ENCODE measurements around the gene EVC. TPM values are rescaled to one million over a fixed set of nuclear protein-coding genes. Genes with fewer than 3 reads are reported as not detected.

The EVC gene
- total and polyA plus RNA-seq, 7 experiments from 2014 or later = 0.37 to 1.5 (median 0.68) TPM; not detected in 2

- Histone ChIP-seq H3K4me1 (ENCODE audit: control insufficient read depth in 2 of 2, insufficient read depth in 2 of 2, low read length in 2 of 2) (peaks cover 4 to 5% of the 10 kb centered on the region in 2 donors), H3K9me3 (ENCODE audit: control insufficient read depth in 2 of 3, low read length in 3 of 3) (no peaks in the 10 kb centered on the region), H3K36me3 (ENCODE audit: control insufficient read depth in 2 of 3, insufficient read depth in 3 of 3, low read length in 3 of 3) (no peaks in the 10 kb centered on the region), H3K27me3 (ENCODE audit: control insufficient read depth in 2 of 2, insufficient read depth in 2 of 2, low read length in 2 of 2) (no peaks in the 10 kb centered on the region), H3K4me3 (ENCODE audit: low read length) (no peak overlapping the region), H3K27ac (ENCODE audit: low read depth, low read length) (no peak overlapping the region)
- Mint-ChIP-seq H3K4me1 (peaks cover 4 to 39% (median 15%) of the 10 kb centered on the region in 7 donors), H3K27ac (peak overlapping the region in 1 of 9 donors; percentile 58), H3K9me3 (no peaks in the 10 kb centered on the region), H3K36me3 (no peaks in the 10 kb centered on the region), H3K4me3 (peak overlapping the region in 1 of 10 donors; percentile 49), H3K27me3 (peaks cover 0 to 16% (median 9%) of the 10 kb centered on the region in 5 donors)
- ATAC-seq = no peak
- peak in 1 of 9 donors; percentile 58 for DNase-seq
- CTCF ChIA-PET = no interaction called here
- intact Hi-C loops (cut with micrococcal nuclease) = no loop called here
- POLR2A ChIA-PET = no interaction called here
These were observed 152.6 kb downstream of the EVC start for GRCh38 chr4:5863461-5864113.

Other genes with a start within 250 kb of the EVC start
- under 1 TPM; 0.22 to 0.98 (median 0.39) TPM for gene EVC2, start 2.6 kb upstream of the EVC start, total RNA-seq
- under 1 TPM in 1 of 2 donors, not detected in 1; 0.09 TPM for gene EVC2, start 2.6 kb upstream of the EVC start, polyA plus RNA-seq
- under 1 TPM in 1 of 5 experiments, not detected in 4; 0.46 TPM for gene CRMP1, start 181.9 kb downstream of the EVC start, total RNA-seq
- not detected for gene CRMP1, start 181.9 kb downstream of the EVC start, polyA plus RNA-seq